HL-60 (cell line): ENCODE measurements around the gene RSBN1.
A peak's percentile ranks its signal among the peaks of the same experiment; 100 is the strongest.

ENCODE experiments used
- DNase-seq, 2 experiments: peaks; one replicate each; pipeline ENCODE4 v3.0.0-alpha.2; 2010 to 2020; ENCODE audit warnings: low read depth in 1 of 2, low spot score in 1 of 2
- H3K27ac ChIP-seq: fragments of 250-450 bp; sonication (Bioruptor Pico); replicated peaks from 2 replicates; pipeline ENCODE4 v1.5.1; 2020; ENCODE audit warnings: mild to moderate bottlenecking, moderate library complexity
- H3K27me3 ChIP-seq: fragments of 250-450 bp; sonication (Bioruptor Pico); 2 replicates; pipeline ENCODE4 v1.5.1; 2021; ENCODE audit warnings: mild to moderate bottlenecking, moderate library complexity; ENCODE audit not compliant: insufficient read depth, poor library complexity, severe bottlenecking
- H3K4me3 ChIP-seq: replicated peaks from 2 replicates; pipeline ENCODE4 v1.5.1; 2011; ENCODE audit warnings: mild to moderate bottlenecking, control low read depth, low read length; ENCODE audit not compliant: insufficient read depth
- CTCF ChIP-seq: IDR thresholded peaks from one replicate; pipeline ENCODE4 v1.5.1; 2011; ENCODE audit warnings: low read length, control low read depth, inconsistent platforms; ENCODE audit not compliant: insufficient read depth
- GABPA ChIP-seq: IDR thresholded peaks from 2 replicates; pipeline ENCODE4 v1.6.1; 2012; ENCODE audit warnings: low read depth
- POLR2AphosphoS5 ChIP-seq: IDR thresholded peaks from 2 replicates; pipeline ENCODE4 v1.6.1; 2012; ENCODE audit warnings: low read depth
- SPI1 ChIP-seq: IDR thresholded peaks from 2 replicates; pipeline ENCODE4 v1.6.1; 2012; ENCODE audit warnings: low read depth, mild to moderate bottlenecking, borderline replicate concordance
- long read RNA-seq: library from polyadenylated mRNA; unstranded; transcript quantifications from one replicate; pipeline ENCODE4 v2.0.0, GENCODE V29; 2020
- TF ChIP-seq, protein P1 (sequence below): IDR thresholded peaks from 2 replicates; pipeline ENCODE4 v1.6.1; 2012; ENCODE audit warnings: low read depth; ENCODE audit not compliant: insufficient replicate concordance

The RSBN1 gene
- long read RNA-seq, full-length matches to known transcripts, result 12 of 29 reads
- long read RNA-seq, partial matches to known transcripts, result 12 of 29 reads
- long read RNA-seq, other reads (novel, unspliced or antisense), result 5 of 29 reads

DNA sequence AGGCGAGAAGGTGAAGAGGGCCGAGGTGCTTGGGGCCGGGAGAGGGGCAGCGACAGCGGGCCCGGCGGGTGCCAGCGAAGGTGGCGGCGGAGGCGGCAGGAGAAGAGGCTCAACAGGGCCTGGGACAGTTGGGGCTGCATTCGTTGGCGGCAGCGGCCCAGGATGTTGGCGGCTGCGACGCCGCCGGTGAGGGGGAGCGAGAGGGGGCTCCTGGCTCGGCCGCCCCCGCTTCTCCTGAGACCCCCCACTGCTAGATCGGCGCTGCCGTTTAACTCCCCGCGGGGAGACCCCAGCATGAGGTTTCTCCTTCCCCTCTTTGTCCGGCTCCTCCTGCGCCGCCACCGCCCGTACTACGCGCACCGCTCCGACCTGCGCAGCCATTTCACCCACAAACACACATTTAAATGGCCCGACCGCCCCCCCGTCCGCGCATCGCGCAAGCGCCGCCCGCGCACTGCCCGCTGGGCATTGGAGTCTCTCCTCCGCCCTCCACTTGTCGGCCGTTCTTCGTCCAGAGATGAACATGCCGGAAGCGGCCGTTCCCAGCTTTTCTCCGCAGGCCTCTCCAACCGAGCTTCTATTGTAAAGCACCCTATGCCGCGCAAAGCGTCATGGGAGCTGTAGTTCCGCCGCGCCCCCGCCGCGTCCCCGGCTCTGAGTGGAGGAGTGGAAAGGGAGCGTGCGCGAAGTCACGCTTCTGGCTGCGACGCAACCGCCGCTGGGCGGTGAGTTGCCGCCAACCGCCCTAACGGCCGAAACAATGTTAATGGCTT lies at the start of gene RSBN1:
TSS of gene RSBN1 (minus strand) at position 589 of the 773 bp plus-strand sequence. CDS start at position 525, 64 bp downstream.
- Histone ChIP-seq H3K27me3 (no peaks in the 10 kb centered on the region), H3K27ac (peak within 1 kb of the TSS; percentile 90)
- TF ChIP-seq, protein P1, sequence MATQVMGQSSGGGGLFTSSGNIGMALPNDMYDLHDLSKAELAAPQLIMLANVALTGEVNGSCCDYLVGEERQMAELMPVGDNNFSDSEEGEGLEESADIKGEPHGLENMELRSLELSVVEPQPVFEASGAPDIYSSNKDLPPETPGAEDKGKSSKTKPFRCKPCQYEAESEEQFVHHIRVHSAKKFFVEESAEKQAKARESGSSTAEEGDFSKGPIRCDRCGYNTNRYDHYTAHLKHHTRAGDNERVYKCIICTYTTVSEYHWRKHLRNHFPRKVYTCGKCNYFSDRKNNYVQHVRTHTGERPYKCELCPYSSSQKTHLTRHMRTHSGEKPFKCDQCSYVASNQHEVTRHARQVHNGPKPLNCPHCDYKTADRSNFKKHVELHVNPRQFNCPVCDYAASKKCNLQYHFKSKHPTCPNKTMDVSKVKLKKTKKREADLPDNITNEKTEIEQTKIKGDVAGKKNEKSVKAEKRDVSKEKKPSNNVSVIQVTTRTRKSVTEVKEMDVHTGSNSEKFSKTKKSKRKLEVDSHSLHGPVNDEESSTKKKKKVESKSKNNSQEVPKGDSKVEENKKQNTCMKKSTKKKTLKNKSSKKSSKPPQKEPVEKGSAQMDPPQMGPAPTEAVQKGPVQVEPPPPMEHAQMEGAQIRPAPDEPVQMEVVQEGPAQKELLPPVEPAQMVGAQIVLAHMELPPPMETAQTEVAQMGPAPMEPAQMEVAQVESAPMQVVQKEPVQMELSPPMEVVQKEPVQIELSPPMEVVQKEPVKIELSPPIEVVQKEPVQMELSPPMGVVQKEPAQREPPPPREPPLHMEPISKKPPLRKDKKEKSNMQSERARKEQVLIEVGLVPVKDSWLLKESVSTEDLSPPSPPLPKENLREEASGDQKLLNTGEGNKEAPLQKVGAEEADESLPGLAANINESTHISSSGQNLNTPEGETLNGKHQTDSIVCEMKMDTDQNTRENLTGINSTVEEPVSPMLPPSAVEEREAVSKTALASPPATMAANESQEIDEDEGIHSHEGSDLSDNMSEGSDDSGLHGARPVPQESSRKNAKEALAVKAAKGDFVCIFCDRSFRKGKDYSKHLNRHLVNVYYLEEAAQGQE, result peak; percentile 70
- no peak; the same call in 1 of the 2 replicates for TF ChIP-seq SPI1
- TF ChIP-seq POLR2AphosphoS5, result peak; percentile 90
- TF ChIP-seq CTCF, result no peak
- peak; percentile 93 for TF ChIP-seq GABPA

DNA sequence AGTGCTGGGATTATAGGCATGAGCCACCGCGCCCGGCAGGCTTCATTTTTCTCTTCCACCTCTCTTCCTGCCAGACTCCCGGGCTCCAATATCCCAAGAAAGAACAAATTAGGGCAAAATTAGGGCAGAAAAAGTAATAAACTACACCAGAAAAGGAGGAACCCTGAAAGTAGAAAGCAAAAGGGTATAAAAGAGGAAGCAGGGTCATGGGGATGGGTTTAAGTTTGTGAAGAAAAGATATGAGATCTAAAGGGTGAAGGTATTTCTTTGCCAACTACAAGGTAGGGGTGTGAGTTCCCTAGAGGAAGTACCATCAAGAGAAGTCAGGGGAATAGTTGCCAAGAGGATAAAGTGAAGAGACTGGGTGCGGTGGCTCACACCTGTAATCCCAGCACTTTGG lies 49.4 kb upstream of the RSBN1 start:
- Histone ChIP-seq H3K27me3 (no peaks in the 10 kb centered on the region), H3K27ac (no peak overlapping the region), H3K4me3 (no peak overlapping the region)
- peak in 1 of 2 experiments; percentile 31 for DNase-seq
- TF ChIP-seq POLR2AphosphoS5 (no peak), SPI1 (peak; percentile 83)

More for the DNA sequence above, at the start of gene RSBN1:
- peak within 1 kb of the TSS; percentile 73 for H3K4me3 ChIP-seq
- peak; percentile 94 to 100 for DNase-seq

GRCh38 chr1:113860891-113861290 lies 48.6 kb upstream of the RSBN1 start:
- H3K4me3 ChIP-seq, result no peak overlapping the region
- no peak for DNase-seq
- TF ChIP-seq GABPA (no peak), SPI1 (no peak), POLR2AphosphoS5 (no peak), CTCF (no peak)
- H3K27me3 ChIP-seq, result no peaks in the 10 kb centered on the region
- peak overlapping the region; percentile 41 for H3K27ac ChIP-seq

DNA sequence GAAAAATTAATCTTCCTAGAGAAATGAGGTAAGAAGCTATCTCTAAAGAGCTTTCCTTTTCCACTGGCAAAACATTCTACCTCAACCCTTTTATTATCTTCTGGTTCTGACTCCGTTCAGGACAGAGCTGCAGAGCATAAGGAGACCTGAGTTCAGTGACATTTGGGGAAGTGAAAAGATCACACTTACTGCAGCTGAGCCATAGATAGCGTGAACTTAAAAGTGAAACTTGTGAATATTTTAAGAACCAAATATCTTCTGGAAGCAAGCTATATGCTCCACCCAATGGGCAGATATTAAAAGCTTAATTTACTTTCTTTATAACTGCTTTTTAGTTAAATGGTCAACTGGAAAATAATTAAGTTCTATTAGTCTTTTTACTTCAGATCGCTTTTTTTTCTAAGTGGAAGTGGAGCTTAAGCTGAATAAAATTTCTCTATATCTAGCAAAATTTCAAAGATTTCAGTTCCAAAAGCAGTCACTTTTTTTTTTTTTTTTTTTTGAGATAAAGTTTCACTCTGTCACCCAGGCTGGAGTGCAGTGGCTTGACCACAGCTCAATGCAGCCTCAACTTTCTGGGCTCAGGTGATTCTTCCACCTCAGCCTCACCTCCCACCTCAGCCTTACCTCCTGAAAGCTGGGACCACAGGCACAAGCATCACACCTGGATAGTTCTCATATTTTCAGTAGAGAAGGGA lies 47.4 kb upstream of the RSBN1 start:
- TF ChIP-seq SPI1 (peak; percentile 95), CTCF (no peak)
- peak in 1 of 2 experiments; percentile 26 for DNase-seq
- Histone ChIP-seq H3K27me3 (no peaks in the 10 kb centered on the region), H3K27ac (peak overlapping the region; percentile 41), H3K4me3 (peak overlapping the region; percentile 18)
